ENCODE measurements around the gene PLAC1. TPM values are rescaled to one million over a fixed set of nuclear protein-coding genes. Genes with fewer than 3 reads are reported as not detected.

Gene PLAC1
- total RNA-seq, 1 experiment from 2014 or later, result 3.4 TPM

GRCh38 chrX:134670134-134670924, 12.1 kb upstream of the PLAC1 start:
- peak; percentile 89 for DNase-seq (ENCODE audit: low spot score)

GRCh38 chrX:134669378-134670098, 11.3 kb upstream of the PLAC1 start:
- peak; percentile 42 for DNase-seq (ENCODE audit: low spot score)

GRCh38 chrX:134664202-134664601, 5.9 kb upstream of the PLAC1 start:
- DNase-seq (ENCODE audit: low spot score), result no peak

- DNase-seq (ENCODE audit: low spot score), result no peak
Observed at GRCh38 chrX:134661295-134661694, 3.0 kb upstream of the PLAC1 start.

GRCh38 chrX:134660627-134661026, 2.4 kb upstream of the PLAC1 start:
- DNase-seq (ENCODE audit: low spot score), result no peak

- no peak for DNase-seq (ENCODE audit: low spot score)
Observed at GRCh38 chrX:134659761-134660160, 1.5 kb upstream of the PLAC1 start.

GRCh38 chrX:134658760-134659023, 421 bp upstream of the PLAC1 start:
- no peak for DNase-seq (ENCODE audit: low spot score)

GRCh38 chrX:134654398-134655012, 3.8 kb downstream of the PLAC1 start:
- no peak for DNase-seq (ENCODE audit: low spot score)

GRCh38 chrX:134653835-134654234, 4.4 kb downstream of the PLAC1 start:
- DNase-seq (ENCODE audit: low spot score), result no peak

- DNase-seq (ENCODE audit: low spot score), result no peak
Observed at GRCh38 chrX:134650701-134651100, 7.6 kb downstream of the PLAC1 start.

GRCh38 chrX:134649770-134650169, 8.5 kb downstream of the PLAC1 start:
- no peak for DNase-seq (ENCODE audit: low spot score)

- DNase-seq (ENCODE audit: low spot score), result no peak
Observed at GRCh38 chrX:134647477-134647877, 10.8 kb downstream of the PLAC1 start.

GRCh38 chrX:134646691-134647090, 11.6 kb downstream of the PLAC1 start:
- no peak for DNase-seq (ENCODE audit: low spot score)

GRCh38 chrX:134645936-134646543, 12.2 kb downstream of the PLAC1 start:
- DNase-seq (ENCODE audit: low spot score), result no peak

GRCh38 chrX:134642386-134642785, 15.9 kb downstream of the PLAC1 start:
- no peak for DNase-seq (ENCODE audit: low spot score)

- DNase-seq (ENCODE audit: low spot score), result no peak
Observed at GRCh38 chrX:134641346-134641745, 16.9 kb downstream of the PLAC1 start.

- DNase-seq (ENCODE audit: low spot score), result no peak
Observed at GRCh38 chrX:134640914-134641313, 17.4 kb downstream of the PLAC1 start.

- DNase-seq (ENCODE audit: low spot score), result no peak
Observed at GRCh38 chrX:134636851-134637250, 21.4 kb downstream of the PLAC1 start.

GRCh38 chrX:134634691-134635090, 23.6 kb downstream of the PLAC1 start:
- no peak for DNase-seq (ENCODE audit: low spot score)

GRCh38 chrX:134633832-134634231, 24.4 kb downstream of the PLAC1 start:
- DNase-seq (ENCODE audit: low spot score), result no peak

GRCh38 chrX:134633394-134633793, 24.9 kb downstream of the PLAC1 start:
- DNase-seq (ENCODE audit: low spot score), result no peak

GRCh38 chrX:134632355-134632754, 25.9 kb downstream of the PLAC1 start:
- no peak for DNase-seq (ENCODE audit: low spot score)
